ENCODE data around the gene ALG8.
A peak's percentile ranks its signal among the peaks of the same experiment; 100 is the strongest.
"Not testable (repeated sequence)": the region's sequence is repeated elsewhere in the genome, so short reads cannot be mapped to it uniquely, and the experiment has no call there.

ALG8 gene

DNA sequence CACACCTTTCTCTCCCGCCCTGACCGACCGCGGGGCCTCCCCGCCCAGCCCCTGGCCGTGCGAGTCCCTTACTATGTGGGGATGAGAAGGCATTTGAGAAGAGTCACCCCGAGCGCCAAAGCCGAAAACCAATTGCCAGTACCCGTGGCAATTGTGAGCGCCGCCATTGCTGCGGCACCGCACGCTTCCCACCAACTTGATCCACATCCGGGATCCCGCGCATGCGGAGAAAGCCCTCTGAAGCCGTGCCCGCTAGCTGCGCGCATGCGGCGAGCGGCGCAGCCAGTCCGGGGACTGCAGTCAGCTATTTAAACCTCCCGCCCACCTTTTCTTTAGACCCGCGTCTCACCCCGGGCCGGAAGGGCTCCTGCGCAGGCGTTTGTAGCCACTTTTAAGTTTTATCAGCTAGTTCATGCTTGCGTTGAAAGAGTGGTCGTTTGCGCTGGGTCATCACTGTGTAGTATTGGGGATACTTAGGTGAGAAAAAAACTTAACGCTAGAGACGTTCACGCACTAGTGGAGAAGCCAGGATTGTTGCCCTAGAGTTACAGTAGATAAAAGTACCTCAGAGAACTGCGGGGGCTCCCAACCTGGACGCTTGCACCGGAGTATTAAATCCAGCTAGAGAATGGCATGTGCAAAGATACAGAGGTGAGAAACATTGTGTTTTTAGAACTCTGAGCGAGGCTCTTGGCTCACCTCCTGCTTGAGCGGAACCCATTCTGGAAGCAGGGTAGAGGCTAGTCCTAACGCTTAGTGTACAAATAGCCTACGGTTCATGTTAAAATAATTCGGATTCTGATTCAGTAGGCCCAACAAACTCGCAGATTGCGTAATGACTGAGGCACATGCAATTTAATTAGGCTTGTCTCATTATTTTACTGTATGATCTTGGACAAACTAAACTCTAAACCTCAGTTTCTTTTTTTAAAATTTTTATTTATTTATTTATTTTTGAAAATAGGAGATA is at the start of gene ALG8:
Gene ALG8 (minus strand): TSS at position 205 of the 970 bp plus-strand sequence. CDS start 38 bp downstream, at position 167.
- peaks cover 5% of the 10 kb centered on the region for H3K4me1 ChIP-seq (ENCODE audit: control insufficient read depth, insufficient read depth, low read length)
- H3K36me3 ChIP-seq (ENCODE audit: control insufficient read depth, insufficient read depth, low read length) = no peaks in the 10 kb centered on the region
- peak within 1 kb of the TSS; percentile 31 for H3K27ac ChIP-seq (ENCODE audit: low read depth, low read length)
- H3K4me3 ChIP-seq (ENCODE audit: low read length) = peak within 1 kb of the TSS; percentile 77
- no peaks in the 10 kb centered on the region for H3K27me3 ChIP-seq (ENCODE audit: control insufficient read depth, insufficient read depth, low read length)
- H3K9ac ChIP-seq (ENCODE audit: low read length) = peak within 1 kb of the TSS; percentile 46

DNA sequence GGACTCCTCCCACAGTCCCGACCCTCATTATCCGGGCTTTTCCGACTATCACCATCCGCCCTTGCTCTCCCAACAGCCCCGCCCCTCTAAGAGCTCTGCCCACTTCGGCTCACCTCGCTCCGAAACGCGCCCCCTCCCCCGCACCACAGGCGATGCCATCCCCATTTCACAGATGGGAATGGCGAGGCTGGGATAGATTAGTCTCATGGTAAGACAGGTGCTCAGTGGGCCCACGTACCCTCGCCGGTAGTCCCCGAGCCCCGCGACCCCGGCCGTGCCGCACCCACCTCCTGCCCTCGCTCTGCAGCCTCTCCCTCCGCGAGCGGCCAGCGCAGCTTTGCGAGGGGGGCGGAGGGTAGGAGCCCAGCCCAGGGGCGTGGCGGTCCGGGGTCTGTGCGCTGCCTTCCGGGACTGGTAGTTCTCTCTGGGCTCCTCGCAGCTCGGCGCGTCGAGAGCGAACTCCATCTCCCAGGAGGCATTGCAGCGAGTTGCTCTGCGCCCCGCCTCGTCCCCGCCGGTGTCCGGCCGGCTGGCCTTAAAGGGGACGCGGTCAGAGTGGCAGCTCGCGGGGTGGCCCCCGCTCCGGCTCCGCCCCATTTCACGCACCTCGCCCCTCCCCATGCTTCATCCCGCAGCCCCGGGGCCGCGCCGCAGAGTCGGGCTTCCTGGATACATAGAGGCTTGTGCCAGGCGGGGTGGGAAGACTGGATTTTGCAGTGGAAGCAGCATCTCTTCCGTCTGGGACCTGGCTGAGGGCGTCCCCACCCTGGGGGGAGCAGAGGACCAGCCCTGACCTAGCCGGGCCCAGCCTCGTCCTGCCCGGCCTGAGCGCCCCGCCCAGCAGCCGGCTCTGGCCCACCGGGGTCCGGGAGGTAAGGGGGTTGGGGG is 49.1 kb upstream of the ALG8 start, which contains the start of the genes KCTD21 and USP35:
Gene KCTD21 (minus strand): TSS at position 341 of the 888 bp plus-strand sequence. CDS start 14,072 bp downstream, outside the sequence.
Gene USP35 (plus strand): TSS at position 634 of the 888 bp plus-strand sequence. CDS start 7,327 bp downstream, outside the sequence.
- Histone ChIP-seq H3K27me3 (ENCODE audit: control insufficient read depth, insufficient read depth, low read length) (no peaks in the 10 kb centered on the region), H3K4me1 (ENCODE audit: control insufficient read depth, insufficient read depth, low read length) (peaks cover 11% of the 10 kb centered on the region), H3K36me3 (ENCODE audit: control insufficient read depth, insufficient read depth, low read length) (no peaks in the 10 kb centered on the region), H3K4me3 (ENCODE audit: low read length) (peak within 1 kb of the TSS; percentile 95), H3K27ac (ENCODE audit: low read depth, low read length) (peak within 1 kb of the TSS; percentile 82), H3K9ac (ENCODE audit: low read length) (peak within 1 kb of the TSS; percentile 49)

GRCh38 chr11:78187366-78188285 is 48.2 kb upstream of the ALG8 start:
- Histone ChIP-seq H3K36me3 (ENCODE audit: control insufficient read depth, insufficient read depth, low read length) (no peaks in the 10 kb centered on the region), H3K9ac (ENCODE audit: low read length) (peak overlapping the region; percentile 6), H3K27me3 (ENCODE audit: control insufficient read depth, insufficient read depth, low read length) (no peaks in the 10 kb centered on the region), H3K4me3 (ENCODE audit: low read length) (peak overlapping the region; percentile 95), H3K27ac (ENCODE audit: low read depth, low read length) (peak overlapping the region; percentile 82), H3K4me1 (ENCODE audit: control insufficient read depth, insufficient read depth, low read length) (peaks cover 11% of the 10 kb centered on the region)

DNA sequence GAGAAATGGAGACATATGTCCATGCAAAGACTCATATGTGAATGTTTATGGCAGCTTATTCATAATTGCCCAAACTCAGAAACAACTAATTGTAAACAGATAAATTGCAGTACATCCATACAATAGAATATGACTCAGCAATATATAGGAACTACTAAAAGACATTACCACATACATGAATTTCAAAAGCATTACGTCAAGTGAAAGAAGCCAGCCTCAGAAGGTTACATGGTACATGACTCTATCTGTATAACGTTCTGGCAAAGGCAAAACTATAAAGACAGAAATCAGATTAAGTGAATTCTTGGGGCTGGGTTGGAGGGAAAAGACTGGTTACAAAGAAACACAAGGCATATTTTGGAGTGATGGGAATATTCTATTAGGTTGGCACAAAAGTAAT is 41.8 kb upstream of the ALG8 start:
- H3K9ac ChIP-seq (ENCODE audit: low read length) = no peak overlapping the region
- no peaks in the 10 kb centered on the region for H3K4me1 ChIP-seq (ENCODE audit: control insufficient read depth, insufficient read depth, low read length)
- H3K27ac ChIP-seq (ENCODE audit: low read depth, low read length) = no peak overlapping the region
- H3K36me3 ChIP-seq (ENCODE audit: control insufficient read depth, insufficient read depth, low read length) = no peaks in the 10 kb centered on the region
- no peak overlapping the region for H3K4me3 ChIP-seq (ENCODE audit: low read length)
- H3K27me3 ChIP-seq (ENCODE audit: control insufficient read depth, insufficient read depth, low read length) = no peaks in the 10 kb centered on the region

DNA sequence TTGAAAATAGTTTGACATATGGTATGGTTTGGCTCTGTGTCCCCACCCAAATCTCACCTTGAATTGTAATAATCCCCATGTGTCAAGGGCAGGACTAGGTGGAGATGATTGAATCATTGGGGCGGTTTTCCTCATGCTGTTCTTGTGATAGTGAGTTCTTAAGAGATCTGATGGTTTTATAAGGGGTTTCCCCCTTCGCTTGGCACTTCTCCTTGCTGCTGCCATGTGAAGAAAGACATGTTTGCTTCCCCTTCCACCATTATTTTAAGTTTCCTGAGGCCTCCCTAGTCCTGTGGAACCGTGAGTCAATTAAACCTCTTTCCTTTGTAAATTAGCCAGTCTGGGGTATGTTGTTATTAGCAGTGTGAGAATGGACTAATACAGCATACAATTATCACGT is 41.3 kb upstream of the ALG8 start:
- Histone ChIP-seq H3K4me3 (ENCODE audit: low read length) (no peak overlapping the region), H3K27me3 (ENCODE audit: control insufficient read depth, insufficient read depth, low read length) (no peaks in the 10 kb centered on the region), H3K4me1 (ENCODE audit: control insufficient read depth, insufficient read depth, low read length) (no peaks in the 10 kb centered on the region), H3K9ac (ENCODE audit: low read length) (no peak overlapping the region), H3K27ac (ENCODE audit: low read depth, low read length) (no peak overlapping the region), H3K36me3 (ENCODE audit: control insufficient read depth, insufficient read depth, low read length) (no peaks in the 10 kb centered on the region)

DNA sequence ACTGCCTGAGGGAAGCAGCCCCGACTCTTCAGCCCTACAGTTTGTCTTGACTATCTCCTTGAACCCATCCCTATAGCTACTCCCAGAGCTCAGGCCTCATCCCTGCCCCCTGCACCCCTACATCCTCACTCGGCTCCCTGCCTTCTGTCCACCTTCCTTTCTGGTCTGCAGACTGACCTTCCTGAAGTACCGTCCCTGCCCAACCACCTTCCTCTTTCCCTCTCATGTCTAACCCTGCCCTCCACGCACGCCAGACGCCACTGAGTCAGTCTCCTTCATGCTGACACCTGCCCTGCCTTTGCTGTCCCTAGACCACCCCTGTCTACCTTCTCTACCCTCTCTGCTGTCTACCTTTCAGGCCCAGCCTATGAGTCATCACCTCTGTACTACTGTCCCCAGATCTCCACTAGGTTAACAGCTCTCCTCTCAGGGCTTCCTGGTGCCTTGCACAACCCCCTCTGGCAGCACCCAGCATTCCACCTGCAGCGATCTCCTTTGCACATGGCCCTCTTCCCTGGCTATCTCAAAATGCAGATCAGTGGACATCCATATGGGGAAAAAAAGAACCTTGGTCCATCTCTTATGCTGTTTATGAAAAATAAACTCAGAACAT is 40.1 kb upstream of the ALG8 start:
- Histone ChIP-seq H3K27ac (ENCODE audit: low read depth, low read length) (no peak overlapping the region), H3K9ac (ENCODE audit: low read length) (no peak overlapping the region), H3K36me3 (ENCODE audit: control insufficient read depth, insufficient read depth, low read length) (no peaks in the 10 kb centered on the region), H3K4me3 (ENCODE audit: low read length) (no peak overlapping the region), H3K27me3 (ENCODE audit: control insufficient read depth, insufficient read depth, low read length) (no peaks in the 10 kb centered on the region), H3K4me1 (ENCODE audit: control insufficient read depth, insufficient read depth, low read length) (no peaks in the 10 kb centered on the region)

DNA sequence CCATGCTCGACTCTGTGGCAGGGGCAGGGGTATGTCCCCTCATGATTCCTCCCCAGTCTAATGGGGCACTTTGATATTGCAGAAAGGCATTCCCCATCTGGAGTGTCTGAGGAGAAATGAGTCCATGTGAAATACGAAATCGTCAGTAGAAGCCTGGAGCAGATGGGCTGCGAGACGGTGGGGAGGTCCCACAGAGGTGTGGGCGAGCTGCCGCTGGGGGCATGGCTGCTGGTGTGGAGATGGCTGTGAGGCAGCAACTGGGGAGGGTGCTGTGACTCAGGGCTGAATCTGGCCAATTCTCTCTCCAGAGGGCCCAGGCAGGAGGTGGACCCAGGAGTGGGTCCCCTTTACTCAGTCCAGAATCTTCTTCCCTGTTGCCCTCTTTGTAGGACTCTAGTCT is 37.8 kb upstream of the ALG8 start:
- Histone ChIP-seq H3K27me3 (ENCODE audit: control insufficient read depth, insufficient read depth, low read length) (no peaks in the 10 kb centered on the region), H3K9ac (ENCODE audit: low read length) (no peak overlapping the region), H3K4me3 (ENCODE audit: low read length) (no peak overlapping the region), H3K27ac (ENCODE audit: low read depth, low read length) (no peak overlapping the region), H3K4me1 (ENCODE audit: control insufficient read depth, insufficient read depth, low read length) (no peaks in the 10 kb centered on the region), H3K36me3 (ENCODE audit: control insufficient read depth, insufficient read depth, low read length) (peaks cover 10% of the 10 kb centered on the region)

GRCh38 chr11:78176605-78177141 is 37.2 kb upstream of the ALG8 start:
- Histone ChIP-seq H3K27ac (ENCODE audit: low read depth, low read length) (no peak overlapping the region), H3K36me3 (ENCODE audit: control insufficient read depth, insufficient read depth, low read length) (peaks cover 10% of the 10 kb centered on the region), H3K4me3 (ENCODE audit: low read length) (no peak overlapping the region), H3K4me1 (ENCODE audit: control insufficient read depth, insufficient read depth, low read length) (no peaks in the 10 kb centered on the region), H3K27me3 (ENCODE audit: control insufficient read depth, insufficient read depth, low read length) (no peaks in the 10 kb centered on the region), H3K9ac (ENCODE audit: low read length) (no peak overlapping the region)

DNA sequence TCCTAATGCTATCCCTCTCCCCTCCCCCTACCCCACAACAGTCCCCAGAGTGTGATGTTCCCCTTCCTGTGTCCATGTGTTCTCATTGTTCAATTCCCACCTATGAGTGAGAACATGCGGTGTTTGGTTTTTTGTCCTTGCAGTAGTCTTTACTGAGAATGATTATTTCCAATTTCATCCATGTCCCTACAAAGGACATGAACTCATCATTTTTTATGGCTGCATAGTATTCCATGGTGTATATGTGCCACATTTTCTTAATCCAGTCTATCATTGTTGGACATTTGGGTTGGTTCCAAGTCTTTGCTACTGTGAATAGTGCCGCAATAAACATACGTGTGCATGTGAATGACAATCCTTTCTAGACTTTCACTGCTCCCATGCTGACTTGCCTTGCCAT is 36.4 kb upstream of the ALG8 start:
- H3K4me3 ChIP-seq (ENCODE audit: low read length); H3K9ac ChIP-seq (ENCODE audit: low read length); H3K27ac ChIP-seq (ENCODE audit: low read depth, low read length); H3K27me3 ChIP-seq (ENCODE audit: control insufficient read depth, insufficient read depth, low read length); H3K4me1 ChIP-seq (ENCODE audit: control insufficient read depth, insufficient read depth, low read length); H3K36me3 ChIP-seq (ENCODE audit: control insufficient read depth, insufficient read depth, low read length): not testable (repeated sequence)

GRCh38 chr11:78171951-78172350 is 32.5 kb upstream of the ALG8 start:
- no peak overlapping the region for H3K27ac ChIP-seq (ENCODE audit: low read depth, low read length)
- H3K4me1 ChIP-seq (ENCODE audit: control insufficient read depth, insufficient read depth, low read length) = peaks cover 17% of the 10 kb centered on the region
- H3K4me3 ChIP-seq (ENCODE audit: low read length) = no peak overlapping the region
- no peak overlapping the region for H3K9ac ChIP-seq (ENCODE audit: low read length)
- H3K27me3 ChIP-seq (ENCODE audit: control insufficient read depth, insufficient read depth, low read length) = no peaks in the 10 kb centered on the region
- peaks cover 10% of the 10 kb centered on the region for H3K36me3 ChIP-seq (ENCODE audit: control insufficient read depth, insufficient read depth, low read length)

Data from rectal smooth muscle tissue (tissue), 1 donor.